ENCODE results near the gene ARSA.
"Not testable (repeated sequence)": the region's sequence is repeated elsewhere in the genome, so short reads cannot be mapped to it uniquely, and the experiment has no call there.

The ARSA gene

GRCh38 chr22:50671641-50672040 is 43.7 kb upstream of the ARSA start:
- TF ChIP-seq CTCF (IDR thresholded peaks at IDR 0.05; ENCODE audit: insufficient read depth, low read length, poor library complexity, severe bottlenecking), result no peak
- no peaks in the 10 kb centered on the region for H3K36me3 ChIP-seq (ENCODE audit: control insufficient read depth, insufficient read depth, low read length)
- no peak for DNase-seq (ENCODE audit: extremely low read depth, insufficient read length)
- peaks cover 4% of the 10 kb centered on the region for H3K27me3 ChIP-seq (replicated peaks; ENCODE audit: control insufficient read depth, insufficient read depth, low read length)
- no peak overlapping the region for H3K4me3 ChIP-seq (replicated peaks; ENCODE audit: low read depth, low read length)

GRCh38 chr22:50670914-50671538 is 43.1 kb upstream of the ARSA start:
- no peak for TF ChIP-seq CTCF (IDR thresholded peaks at IDR 0.05; ENCODE audit: insufficient read depth, low read length, poor library complexity, severe bottlenecking)
- DNase-seq (ENCODE audit: extremely low read depth, insufficient read length), result no peak
- H3K27me3 ChIP-seq (replicated peaks; ENCODE audit: control insufficient read depth, insufficient read depth, low read length), result peaks cover 4% of the 10 kb centered on the region
- H3K36me3 ChIP-seq (ENCODE audit: control insufficient read depth, insufficient read depth, low read length), result no peaks in the 10 kb centered on the region
- no peak overlapping the region for H3K4me3 ChIP-seq (replicated peaks; ENCODE audit: low read depth, low read length)

- DNase-seq (ENCODE audit: extremely low read depth, insufficient read length), result no peak
Observed at GRCh38 chr22:50670513-50670912, 42.6 kb upstream of the ARSA start.

GRCh38 chr22:50665738-50666137 is 37.8 kb upstream of the ARSA start:
- Histone ChIP-seq H3K27me3 (replicated peaks; ENCODE audit: control insufficient read depth, insufficient read depth, low read length) (no peaks in the 10 kb centered on the region), H3K36me3 (ENCODE audit: control insufficient read depth, insufficient read depth, low read length) (no peaks in the 10 kb centered on the region), H3K4me3 (replicated peaks; ENCODE audit: low read depth, low read length) (no peak overlapping the region)
- DNase-seq (ENCODE audit: extremely low read depth, insufficient read length), result no peak
- no peak for TF ChIP-seq CTCF (IDR thresholded peaks at IDR 0.05; ENCODE audit: insufficient read depth, low read length, poor library complexity, severe bottlenecking)

More at GRCh38 chr22:50670513-50670912, 42.6 kb upstream of the ARSA start:
- Histone ChIP-seq H3K27me3 (replicated peaks; ENCODE audit: control insufficient read depth, insufficient read depth, low read length) (peaks cover 2% of the 10 kb centered on the region), H3K4me3 (replicated peaks; ENCODE audit: low read depth, low read length) (no peak overlapping the region), H3K36me3 (ENCODE audit: control insufficient read depth, insufficient read depth, low read length) (no peaks in the 10 kb centered on the region)
- TF ChIP-seq CTCF (IDR thresholded peaks at IDR 0.05; ENCODE audit: insufficient read depth, low read length, poor library complexity, severe bottlenecking), result no peak

- Histone ChIP-seq H3K4me3 (replicated peaks; ENCODE audit: low read depth, low read length) (no peak overlapping the region), H3K36me3 (ENCODE audit: control insufficient read depth, insufficient read depth, low read length) (no peaks in the 10 kb centered on the region), H3K27me3 (replicated peaks; ENCODE audit: control insufficient read depth, insufficient read depth, low read length) (no peaks in the 10 kb centered on the region)
- TF ChIP-seq CTCF (IDR thresholded peaks at IDR 0.05; ENCODE audit: insufficient read depth, low read length, poor library complexity, severe bottlenecking), result no peak
- no peak for DNase-seq (ENCODE audit: extremely low read depth, insufficient read length)
Observed at GRCh38 chr22:50665212-50665611, 37.3 kb upstream of the ARSA start.

- H3K36me3 ChIP-seq (ENCODE audit: control insufficient read depth, insufficient read depth, low read length), result no peaks in the 10 kb centered on the region
- no peak for TF ChIP-seq CTCF (IDR thresholded peaks at IDR 0.05; ENCODE audit: insufficient read depth, low read length, poor library complexity, severe bottlenecking)
- H3K4me3 ChIP-seq (replicated peaks; ENCODE audit: low read depth, low read length), result no peak overlapping the region
- no peak for DNase-seq (ENCODE audit: extremely low read depth, insufficient read length)
- peaks cover 2% of the 10 kb centered on the region; the same call in 1 of the 2 replicates for H3K27me3 ChIP-seq (replicated peaks; ENCODE audit: control insufficient read depth, insufficient read depth, low read length)
Observed at GRCh38 chr22:50660306-50660705, 32.4 kb upstream of the ARSA start.

- DNase-seq (ENCODE audit: extremely low read depth, insufficient read length), result not testable (repeated sequence)
Observed at GRCh38 chr22:50659711-50660110, 31.8 kb upstream of the ARSA start.

More at GRCh38 chr22:50659711-50660110, 31.8 kb upstream of the ARSA start:
- H3K36me3 ChIP-seq (ENCODE audit: control insufficient read depth, insufficient read depth, low read length); H3K4me3 ChIP-seq (replicated peaks; ENCODE audit: low read depth, low read length); H3K27me3 ChIP-seq (replicated peaks; ENCODE audit: control insufficient read depth, insufficient read depth, low read length): not testable (repeated sequence)

All from GM06990 (cell line).